HCT116 (cell line): ENCODE measurements around the gene PRR5L. TPM values are rescaled to one million over a fixed set of nuclear protein-coding genes. Genes with fewer than 3 reads are reported as not detected.

ENCODE experiments used
- ATAC-seq: fragments of 200-7000 bp; cut with Tn5 transposase; 2 replicates; pipeline ENCODE4 v1.9.1; 2020; ENCODE audit warnings: mild to moderate bottlenecking, moderate library complexity
- BruUV-seq: library from RNA; stranded (reverse); fragments of 400-500 nt; replicated peaks from 2 replicates; lab custom pipeline; 2021; lab: Mats Ljungman, UMichigan
- CTCF ChIA-PET: fragments of 300-600 bp; sonication (Branson Sonifier 250); formaldehyde crosslinking; loops from one replicate; lab custom pipeline; 2021; ENCODE audit warnings: antibody characterized with exemption; lab: Charles Lee
- POLR2A ChIA-PET: fragments of 300-600, 350-600 bp; sonication (Branson Sonifier 250); formaldehyde crosslinking; loops from one replicate; lab custom pipeline; 2021; ENCODE audit warnings: antibody characterized with exemption; lab: Charles Lee
- RAD21 ChIA-PET, 2 experiments: fragments of 300-600 bp; sonication (Branson Sonifier 250); formaldehyde crosslinking; loops; one replicate each; lab custom pipeline; 2023; ENCODE audit warnings: low total read pairs in 2 of 2; ENCODE audit not compliant: uncharacterized antibody in 2 of 2, unreplicated experiment in 2 of 2, low non-redundant PET in 1 of 2; lab: Charles Lee
- DNase-seq: peaks from one replicate; pipeline ENCODE4 v3.0.0-alpha.2; 2010; ENCODE audit warnings: low read depth, low spot score
- H2AFZ ChIP-seq: fragments of 200-600 bp; shearing (Covaris generic), sonication (generic); 2 replicates; pipeline ENCODE4 v1.6.1; 2017; ENCODE audit warnings: low read depth, mixed run types, mixed read lengths, antibody characterized with exemption, low read length; ENCODE audit not compliant: poor library complexity, severe bottlenecking
- H3K27ac ChIP-seq: 2 replicates; pipeline ENCODE4 v1.5.1; 2012; ENCODE audit warnings: low read depth, low read length
- H3K27me3 ChIP-seq: fragments of 200-600 bp; sonication (generic); 2 replicates; pipeline ENCODE4 v1.6.1; 2016; ENCODE audit warnings: mixed run types, low read length, mixed read lengths; ENCODE audit not compliant: insufficient read depth
- H3K36me3 ChIP-seq, 2 experiments: fragments of 200-500 bp in 1 of 2; fragments of 200-600 bp in 1 of 2; sonication (Bioruptor generic) in 1 of 2; sonication (generic) in 1 of 2; 2 replicates each; pipeline versions ENCODE4 v1.5.1 to v1.6.1; 2014 to 2016; ENCODE audit warnings: low read length in 2 of 2, inconsistent platforms in 1 of 2, mixed read lengths in 1 of 2, mixed run types in 1 of 2; ENCODE audit not compliant: insufficient read depth in 2 of 2, control insufficient read depth in 1 of 2
- H3K4me1 ChIP-seq, 2 experiments: fragments of 200-600 bp in 1 of 2; sonication (generic) in 1 of 2; 2 replicates each; pipeline versions ENCODE4 v1.5.1 to v1.6.1; 2012 to 2017; ENCODE audit warnings: low read length in 2 of 2, inconsistent platforms in 1 of 2, mild to moderate bottlenecking in 1 of 2, mixed read lengths in 1 of 2, mixed run types in 1 of 2, moderate library complexity in 1 of 2; ENCODE audit not compliant: insufficient read depth in 2 of 2, control insufficient read depth in 1 of 2
- H3K4me2 ChIP-seq: fragments of 200-600 bp; sonication (generic); 2 replicates; pipeline ENCODE4 v1.6.1; 2017; ENCODE audit warnings: mixed run types, low read length, mixed read lengths
- H3K4me3 ChIP-seq, 2 experiments: fragments of 200-600 bp in 1 of 2; sonication (generic) in 1 of 2; replicated peaks in 1 of 2; 2 replicates each; pipeline ENCODE4 v1.5.1; 2011 to 2016; ENCODE audit warnings: low read length in 2 of 2, control low read depth in 1 of 2, low read depth in 1 of 2, mild to moderate bottlenecking in 1 of 2, mixed read lengths in 1 of 2, mixed run types in 1 of 2
- H3K79me2 ChIP-seq: fragments of 200-600 bp; sonication (generic); 2 replicates; pipeline ENCODE4 v1.6.1; 2017; ENCODE audit warnings: mild to moderate bottlenecking, mixed run types, low read length, moderate library complexity, mixed read lengths; ENCODE audit not compliant: insufficient read depth
- H3K9ac ChIP-seq: fragments of 200-600 bp; sonication (generic); 2 replicates; pipeline ENCODE4 v1.6.1; 2016; ENCODE audit warnings: low read length, mixed read lengths
- H3K9me2 ChIP-seq: fragments of 200-600 bp; sonication (generic), shearing (Covaris generic); 2 replicates; pipeline ENCODE4 v1.6.1; 2017; ENCODE audit warnings: mixed run types, mild to moderate bottlenecking, moderate library complexity; ENCODE audit not compliant: insufficient read depth
- H3K9me3 ChIP-seq, 2 experiments: fragments of 200-500 bp in 1 of 2; fragments of 200-600 bp in 1 of 2; sonication (Bioruptor generic) in 1 of 2; sonication (generic) in 1 of 2; 2 replicates each; pipeline ENCODE4 v1.6.1; 2014 to 2017; ENCODE audit warnings: low read length in 2 of 2, mixed read lengths in 2 of 2, inconsistent platforms in 1 of 2, low read depth in 1 of 2, mild to moderate bottlenecking in 1 of 2, mixed run types in 1 of 2, moderate library complexity in 1 of 2; ENCODE audit not compliant: control insufficient read depth in 1 of 2, insufficient read depth in 1 of 2
- H4K20me1 ChIP-seq: fragments of 200-600 bp; sonication (generic), shearing (Covaris generic); 2 replicates; pipeline ENCODE4 v1.6.1; 2017; ENCODE audit warnings: mixed run types, mild to moderate bottlenecking, moderate library complexity; ENCODE audit not compliant: insufficient read depth
- FOSL1 ChIP-seq: IDR thresholded peaks from 2 replicates; pipeline ENCODE4 v1.6.1; 2012; ENCODE audit warnings: low read depth
- JUND ChIP-seq: IDR thresholded peaks from 2 replicates; pipeline ENCODE4 v1.6.1; 2012
- intact Hi-C: fragments of 100-400 bp; cut with micrococcal nuclease; formaldehyde crosslinking; loops from 2 replicates; pipeline ENCODE4 v1.10.0; 2022
- total RNA-seq: library from RNA; stranded (reverse); gene quantifications from one replicate; pipeline ENCODE4 v1.2.1, GENCODE V29; 2021; ENCODE audit not compliant: unreplicated experiment
- TF ChIP-seq, protein P1 (sequence below): IDR thresholded peaks from 2 replicates; pipeline ENCODE4 v1.6.1; 2011; ENCODE audit warnings: mild to moderate bottlenecking, low read length, moderate library complexity; ENCODE audit not compliant: insufficient replicate concordance; ENCODE audit errors: extremely low read depth
- TF ChIP-seq, protein P2 (sequence below): IDR thresholded peaks from 2 replicates; pipeline ENCODE4 v1.6.1; 2012; ENCODE audit warnings: low read depth

The PRR5L gene
- total RNA-seq, 1 experiment from 2014 or later: 0.47 TPM

DNA sequence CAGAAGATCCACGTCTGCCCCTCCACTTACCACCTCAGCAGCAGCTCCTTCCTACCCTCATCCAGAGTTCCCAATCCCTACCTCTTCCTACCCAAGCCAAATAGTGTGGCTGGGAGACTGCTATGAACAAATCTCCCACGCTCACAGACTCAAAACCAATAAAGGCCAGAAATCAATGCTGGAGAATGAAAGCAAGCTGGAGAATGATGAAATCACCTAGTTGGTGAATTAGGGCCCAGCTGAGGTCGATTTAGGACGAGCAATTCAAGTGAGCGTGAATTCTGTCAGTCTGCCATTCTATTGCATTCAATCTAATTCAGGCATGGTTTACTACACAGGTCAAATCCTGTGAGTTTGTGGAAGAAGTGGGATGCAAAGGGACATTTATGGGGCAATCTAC, 29.3 kb upstream of the PRR5L start:
- no TSS peak for BruUV-seq
- no peaks in the 10 kb centered on the region for H3K79me2 ChIP-seq
- H3K36me3 ChIP-seq: no peaks in the 10 kb centered on the region
- POLR2A ChIA-PET: no interaction called here
- no peak overlapping the region for H2AFZ ChIP-seq
- TF ChIP-seq, protein P1, sequence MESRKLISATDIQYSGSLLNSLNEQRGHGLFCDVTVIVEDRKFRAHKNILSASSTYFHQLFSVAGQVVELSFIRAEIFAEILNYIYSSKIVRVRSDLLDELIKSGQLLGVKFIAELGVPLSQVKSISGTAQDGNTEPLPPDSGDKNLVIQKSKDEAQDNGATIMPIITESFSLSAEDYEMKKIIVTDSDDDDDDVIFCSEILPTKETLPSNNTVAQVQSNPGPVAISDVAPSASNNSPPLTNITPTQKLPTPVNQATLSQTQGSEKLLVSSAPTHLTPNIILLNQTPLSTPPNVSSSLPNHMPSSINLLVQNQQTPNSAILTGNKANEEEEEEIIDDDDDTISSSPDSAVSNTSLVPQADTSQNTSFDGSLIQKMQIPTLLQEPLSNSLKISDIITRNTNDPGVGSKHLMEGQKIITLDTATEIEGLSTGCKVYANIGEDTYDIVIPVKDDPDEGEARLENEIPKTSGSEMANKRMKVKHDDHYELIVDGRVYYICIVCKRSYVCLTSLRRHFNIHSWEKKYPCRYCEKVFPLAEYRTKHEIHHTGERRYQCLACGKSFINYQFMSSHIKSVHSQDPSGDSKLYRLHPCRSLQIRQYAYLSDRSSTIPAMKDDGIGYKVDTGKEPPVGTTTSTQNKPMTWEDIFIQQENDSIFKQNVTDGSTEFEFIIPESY: no peak
- TF ChIP-seq, protein P2, sequence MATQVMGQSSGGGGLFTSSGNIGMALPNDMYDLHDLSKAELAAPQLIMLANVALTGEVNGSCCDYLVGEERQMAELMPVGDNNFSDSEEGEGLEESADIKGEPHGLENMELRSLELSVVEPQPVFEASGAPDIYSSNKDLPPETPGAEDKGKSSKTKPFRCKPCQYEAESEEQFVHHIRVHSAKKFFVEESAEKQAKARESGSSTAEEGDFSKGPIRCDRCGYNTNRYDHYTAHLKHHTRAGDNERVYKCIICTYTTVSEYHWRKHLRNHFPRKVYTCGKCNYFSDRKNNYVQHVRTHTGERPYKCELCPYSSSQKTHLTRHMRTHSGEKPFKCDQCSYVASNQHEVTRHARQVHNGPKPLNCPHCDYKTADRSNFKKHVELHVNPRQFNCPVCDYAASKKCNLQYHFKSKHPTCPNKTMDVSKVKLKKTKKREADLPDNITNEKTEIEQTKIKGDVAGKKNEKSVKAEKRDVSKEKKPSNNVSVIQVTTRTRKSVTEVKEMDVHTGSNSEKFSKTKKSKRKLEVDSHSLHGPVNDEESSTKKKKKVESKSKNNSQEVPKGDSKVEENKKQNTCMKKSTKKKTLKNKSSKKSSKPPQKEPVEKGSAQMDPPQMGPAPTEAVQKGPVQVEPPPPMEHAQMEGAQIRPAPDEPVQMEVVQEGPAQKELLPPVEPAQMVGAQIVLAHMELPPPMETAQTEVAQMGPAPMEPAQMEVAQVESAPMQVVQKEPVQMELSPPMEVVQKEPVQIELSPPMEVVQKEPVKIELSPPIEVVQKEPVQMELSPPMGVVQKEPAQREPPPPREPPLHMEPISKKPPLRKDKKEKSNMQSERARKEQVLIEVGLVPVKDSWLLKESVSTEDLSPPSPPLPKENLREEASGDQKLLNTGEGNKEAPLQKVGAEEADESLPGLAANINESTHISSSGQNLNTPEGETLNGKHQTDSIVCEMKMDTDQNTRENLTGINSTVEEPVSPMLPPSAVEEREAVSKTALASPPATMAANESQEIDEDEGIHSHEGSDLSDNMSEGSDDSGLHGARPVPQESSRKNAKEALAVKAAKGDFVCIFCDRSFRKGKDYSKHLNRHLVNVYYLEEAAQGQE: no peak
- no peak for TF ChIP-seq FOSL1
- TF ChIP-seq JUND: no peak
- TF ChIP-seq, all 23 proteins: peak for 0
- no peak overlapping the region for H3K27ac ChIP-seq
- intact Hi-C loops: loop anchor here (1.0 to 5.0 kb wide), 5 partner anchors 444 to 1339 kb away; no protein-coding TSS in a partner anchor
- no peak overlapping the region for H3K4me3 ChIP-seq
- no peak overlapping the region for H3K4me2 ChIP-seq
- H4K20me1 ChIP-seq: no peaks in the 10 kb centered on the region
- DNase-seq (no peak), ATAC-seq (no peak)
- no peaks in the 10 kb centered on the region for H3K9me2 ChIP-seq
- no peak overlapping the region for H3K9ac ChIP-seq
- H3K4me1 ChIP-seq: no peaks in the 10 kb centered on the region
- no peaks in the 10 kb centered on the region for H3K27me3 ChIP-seq
- no peaks in the 10 kb centered on the region for H3K9me3 ChIP-seq
- ChIA-PET RAD21 (interaction anchor here in 1 of 2 experiments (1.1 to 1.3 kb wide), 2 partner anchors 445 to 781 kb away, joined by 3 to 5 read pairs; no protein-coding TSS in a partner anchor), CTCF (interaction anchor here (0.8 to 4.5 kb wide), 6 partner anchors 111 to 782 kb away, joined by 3 to 45 read pairs (median 6); no protein-coding TSS in a partner anchor)
